Parietal lobe (tissue), 1 donor: ENCODE data around the gene PPP1R9B. TPM values are rescaled to one million over a fixed set of nuclear protein-coding genes. Genes with fewer than 3 reads are reported as not detected.

ENCODE experiments used
- total RNA-seq: library from RNA; depleted of rRNA; stranded (reverse); fragments of >200 nt; gene quantifications from one replicate; pipeline ENCODE4 v1.2.3, GENCODE V29; 2014

PPP1R9B gene, protein sequence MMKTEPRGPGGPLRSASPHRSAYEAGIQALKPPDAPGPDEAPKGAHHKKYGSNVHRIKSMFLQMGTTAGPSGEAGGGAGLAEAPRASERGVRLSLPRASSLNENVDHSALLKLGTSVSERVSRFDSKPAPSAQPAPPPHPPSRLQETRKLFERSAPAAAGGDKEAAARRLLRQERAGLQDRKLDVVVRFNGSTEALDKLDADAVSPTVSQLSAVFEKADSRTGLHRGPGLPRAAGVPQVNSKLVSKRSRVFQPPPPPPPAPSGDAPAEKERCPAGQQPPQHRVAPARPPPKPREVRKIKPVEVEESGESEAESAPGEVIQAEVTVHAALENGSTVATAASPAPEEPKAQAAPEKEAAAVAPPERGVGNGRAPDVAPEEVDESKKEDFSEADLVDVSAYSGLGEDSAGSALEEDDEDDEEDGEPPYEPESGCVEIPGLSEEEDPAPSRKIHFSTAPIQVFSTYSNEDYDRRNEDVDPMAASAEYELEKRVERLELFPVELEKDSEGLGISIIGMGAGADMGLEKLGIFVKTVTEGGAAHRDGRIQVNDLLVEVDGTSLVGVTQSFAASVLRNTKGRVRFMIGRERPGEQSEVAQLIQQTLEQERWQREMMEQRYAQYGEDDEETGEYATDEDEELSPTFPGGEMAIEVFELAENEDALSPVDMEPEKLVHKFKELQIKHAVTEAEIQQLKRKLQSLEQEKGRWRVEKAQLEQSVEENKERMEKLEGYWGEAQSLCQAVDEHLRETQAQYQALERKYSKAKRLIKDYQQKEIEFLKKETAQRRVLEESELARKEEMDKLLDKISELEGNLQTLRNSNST
- 58.8 TPM for total RNA-seq

DNA sequence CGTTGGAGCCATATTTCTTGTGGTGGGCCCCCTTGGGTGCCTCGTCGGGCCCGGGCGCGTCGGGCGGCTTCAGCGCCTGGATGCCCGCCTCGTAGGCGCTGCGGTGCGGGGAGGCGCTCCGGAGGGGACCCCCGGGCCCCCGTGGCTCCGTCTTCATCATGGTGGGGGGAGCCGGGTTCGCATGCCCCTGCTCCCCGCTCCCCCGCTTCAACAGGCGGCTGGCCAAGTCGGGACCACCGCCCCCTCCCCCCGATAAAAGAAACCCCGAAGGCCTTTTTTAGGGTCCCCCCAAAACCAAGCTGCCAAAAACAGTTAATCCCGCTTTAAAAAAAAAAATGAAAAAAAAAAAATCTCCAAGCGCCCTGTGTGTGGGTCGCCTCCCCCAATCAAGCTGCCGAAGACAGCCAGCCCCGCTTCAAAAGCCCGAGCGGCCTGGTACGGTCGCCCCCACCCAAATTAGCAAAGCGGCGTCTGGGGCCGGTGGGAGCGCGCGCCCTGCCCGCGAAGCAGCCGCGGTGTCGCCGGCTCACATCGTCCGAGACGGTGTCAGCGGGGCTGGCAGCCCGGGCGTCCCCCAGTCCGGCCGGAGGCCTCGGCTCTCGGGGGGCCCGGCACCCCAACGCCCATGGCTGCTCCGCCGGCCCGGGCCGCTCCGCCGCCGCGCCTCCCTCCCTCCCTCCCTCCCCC is at the start of gene PPP1R9B:
TSS of gene PPP1R9B (minus strand) at position 324 of the 687 bp plus-strand sequence. CDS start at position 160, 164 bp downstream.

GRCh38 chr17:50165867-50166517 is 15.5 kb upstream of the PPP1R9B start, which contains the start of gene SGCA:
Gene SGCA, plus strand, starts transcription at chr17:50166005. Its CDS starts 36 bp downstream, at chr17:50166041.

GRCh38 chr17:50129728-50130558 is 20.5 kb downstream of the PPP1R9B start, which contains the start of gene SAMD14:
Gene SAMD14, minus strand, starts transcription at chr17:50130160. Its CDS starts 5,201 bp downstream, at chr17:50124959.

DNA sequence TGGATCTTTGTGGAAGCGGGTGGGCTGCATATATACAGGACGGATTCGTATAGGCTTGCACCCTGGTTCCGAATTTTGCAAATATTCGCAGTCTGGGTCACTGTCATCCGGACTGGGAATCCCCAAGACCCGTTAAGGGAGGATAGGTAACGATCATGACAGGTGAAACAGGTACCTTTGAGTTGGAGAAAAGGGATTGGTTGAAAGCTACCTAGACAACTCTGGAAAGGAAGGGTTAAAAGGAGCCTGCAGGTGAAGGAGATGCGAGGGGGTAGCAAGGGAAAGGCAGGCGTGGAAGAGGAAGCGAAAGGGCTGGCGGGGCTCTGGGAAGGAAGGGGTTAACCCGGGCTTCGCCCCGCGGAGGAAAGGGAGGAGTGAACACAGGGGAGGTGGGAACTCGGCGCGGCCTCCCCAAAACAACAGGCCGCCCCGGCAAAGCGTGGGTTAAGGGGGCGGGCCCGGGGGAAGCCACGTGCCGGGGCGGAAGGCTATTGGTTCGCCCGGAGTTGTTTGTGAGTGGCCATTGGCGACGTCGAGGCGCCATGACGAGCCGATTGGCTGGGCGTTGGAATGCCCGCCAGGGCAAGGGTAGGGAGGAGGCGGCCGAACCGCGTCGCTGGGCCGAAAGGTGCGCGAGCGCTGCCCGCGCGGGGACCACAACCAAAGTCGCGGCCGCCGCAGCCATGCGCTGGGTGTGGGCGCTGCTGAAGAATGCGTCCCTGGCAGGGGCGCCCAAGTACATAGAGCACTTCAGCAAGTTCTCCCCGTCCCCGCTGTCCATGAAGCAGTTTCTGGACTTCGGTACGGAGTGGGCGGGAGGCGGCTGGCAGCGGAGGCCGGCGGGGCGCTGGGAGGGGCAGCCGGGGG is 55.5 kb downstream of the PPP1R9B start, which contains the start of gene PDK2:
TSS of gene PDK2 (plus strand) at position 599 of the 867 bp plus-strand sequence. CDS start at position 684, 85 bp downstream.

Other genes starting within 250 kb of the PPP1R9B start
- not detected for gene DLX4, start 181.5 kb downstream of the PPP1R9B start, total RNA-seq
- gene DLX3, start 155.5 kb downstream of the PPP1R9B start, total RNA-seq: not detected
- gene ITGA3, start 94.6 kb downstream of the PPP1R9B start, total RNA-seq: 46.3 TPM
- 20.7 TPM for gene PDK2, start 55.3 kb downstream of the PPP1R9B start, total RNA-seq
- gene SAMD14, start 20.5 kb downstream of the PPP1R9B start, total RNA-seq: 41.3 TPM
- not detected for gene SGCA, start 15.3 kb upstream of the PPP1R9B start, total RNA-seq
- gene COL1A1, start 51.0 kb upstream of the PPP1R9B start, total RNA-seq: 5.0 TPM
- gene TMEM92, start 123.8 kb upstream of the PPP1R9B start, total RNA-seq: not detected
- gene XYLT2, start 195.4 kb upstream of the PPP1R9B start, total RNA-seq: 8.8 TPM
- 41.6 TPM for gene MRPL27, start 222.5 kb upstream of the PPP1R9B start, total RNA-seq
- 3.4 TPM for gene EME1, start 222.6 kb upstream of the PPP1R9B start, total RNA-seq
- 42.3 TPM for gene LRRC59, start 246.8 kb upstream of the PPP1R9B start, total RNA-seq